ENCODE results near the gene ZNF496. TPM values are rescaled to one million over a fixed set of nuclear protein-coding genes. Genes with fewer than 3 reads are reported as not detected.

Gene ZNF496
- total RNA-seq, 2 donors from 2014 or later: 63.5 to 65.6 TPM

DNA sequence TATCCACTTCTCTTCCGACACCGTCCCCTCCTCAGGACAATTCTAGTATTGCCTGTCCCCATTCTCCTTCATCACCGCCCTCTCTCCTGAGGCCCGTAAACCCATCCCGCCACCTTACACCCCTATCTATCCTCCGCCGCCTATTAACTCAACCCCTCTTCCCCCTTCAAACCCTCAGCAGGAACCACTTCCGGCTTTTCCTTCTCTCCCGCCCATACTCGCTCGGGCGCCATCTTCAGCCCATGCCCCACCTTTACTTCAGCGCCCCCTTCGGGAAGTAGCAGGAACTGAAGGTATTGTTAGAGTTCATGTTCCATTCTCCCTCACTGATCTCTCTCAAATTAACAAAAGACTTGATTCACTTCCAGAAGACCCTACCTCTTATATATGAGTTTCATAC, 44.2 kb downstream of the ZNF496 start:
- H3K4me3 ChIP-seq (ENCODE audit: low read length): no peak overlapping the region
- no peaks in the 10 kb centered on the region for H3K4me1 ChIP-seq (ENCODE audit: control insufficient read depth, insufficient read depth, low read length)
- no peak overlapping the region for H3K4me3 Mint-ChIP-seq
- no peaks in the 10 kb centered on the region for H3K27me3 Mint-ChIP-seq (ENCODE audit: insufficient read depth)
- no peak overlapping the region for H3K27ac ChIP-seq (ENCODE audit: low read depth, low read length)
- TF ChIP-seq, protein P1, sequence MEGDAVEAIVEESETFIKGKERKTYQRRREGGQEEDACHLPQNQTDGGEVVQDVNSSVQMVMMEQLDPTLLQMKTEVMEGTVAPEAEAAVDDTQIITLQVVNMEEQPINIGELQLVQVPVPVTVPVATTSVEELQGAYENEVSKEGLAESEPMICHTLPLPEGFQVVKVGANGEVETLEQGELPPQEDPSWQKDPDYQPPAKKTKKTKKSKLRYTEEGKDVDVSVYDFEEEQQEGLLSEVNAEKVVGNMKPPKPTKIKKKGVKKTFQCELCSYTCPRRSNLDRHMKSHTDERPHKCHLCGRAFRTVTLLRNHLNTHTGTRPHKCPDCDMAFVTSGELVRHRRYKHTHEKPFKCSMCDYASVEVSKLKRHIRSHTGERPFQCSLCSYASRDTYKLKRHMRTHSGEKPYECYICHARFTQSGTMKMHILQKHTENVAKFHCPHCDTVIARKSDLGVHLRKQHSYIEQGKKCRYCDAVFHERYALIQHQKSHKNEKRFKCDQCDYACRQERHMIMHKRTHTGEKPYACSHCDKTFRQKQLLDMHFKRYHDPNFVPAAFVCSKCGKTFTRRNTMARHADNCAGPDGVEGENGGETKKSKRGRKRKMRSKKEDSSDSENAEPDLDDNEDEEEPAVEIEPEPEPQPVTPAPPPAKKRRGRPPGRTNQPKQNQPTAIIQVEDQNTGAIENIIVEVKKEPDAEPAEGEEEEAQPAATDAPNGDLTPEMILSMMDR (conservative IDR thresholded peaks at IDR 0.05): peak; percentile 61
- H3K36me3 ChIP-seq (ENCODE audit: control insufficient read depth, insufficient read depth, low read length): no peaks in the 10 kb centered on the region
- H3K36me3 Mint-ChIP-seq (ENCODE audit: low read depth): peaks cover 26% of the 10 kb centered on the region
- peak; percentile 59 for DNase-seq
- peaks cover 29% of the 10 kb centered on the region for H3K9me3 Mint-ChIP-seq
- H3K9ac ChIP-seq (ENCODE audit: extremely low read depth, low read length, poor library complexity, severe bottlenecking): no peak overlapping the region
- H3K9me3 ChIP-seq (ENCODE audit: control insufficient read depth, low read length): no peaks in the 10 kb centered on the region
- H3K4me1 Mint-ChIP-seq: peaks cover 11% of the 10 kb centered on the region
- 88 to 92% methylated on average over 5 to 14 of the region's 14 CpGs for WGBS, 2 experiments (ENCODE audit: insufficient coverage in 1 of 2, insufficient read length in 1 of 2)
- no peak overlapping the region for H3K27ac Mint-ChIP-seq
- H3K27me3 ChIP-seq (ENCODE audit: control insufficient read depth, insufficient read depth, low read length, poor library complexity, severe bottlenecking): no peaks in the 10 kb centered on the region

DNA sequence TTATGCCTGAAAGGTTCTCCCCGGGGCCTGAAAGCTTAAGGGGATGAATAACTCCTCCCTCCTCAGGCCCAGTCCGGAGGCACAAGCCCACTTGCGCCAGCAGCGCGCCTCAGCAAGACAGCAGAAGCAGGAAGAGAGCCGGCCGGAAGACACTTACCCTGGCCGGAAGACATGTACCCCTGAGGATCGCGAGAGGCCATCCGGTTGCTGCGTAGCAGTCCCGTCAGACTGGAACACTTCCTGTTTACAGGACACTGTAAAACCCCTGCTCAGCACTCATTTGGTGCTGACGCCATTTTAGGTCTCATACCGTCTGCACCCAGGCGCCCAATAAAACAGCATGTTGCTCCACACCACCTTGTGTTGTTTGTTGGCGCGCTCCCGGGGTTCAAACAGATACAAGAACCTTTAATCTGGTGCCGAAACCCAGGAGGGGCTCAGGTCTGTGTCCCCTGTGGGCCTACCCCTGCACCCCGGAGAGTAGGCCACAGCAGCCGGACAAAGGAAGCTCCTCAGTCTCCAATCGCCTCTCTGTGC, 45.5 kb downstream of the ZNF496 start:
- no peak overlapping the region for H3K27ac Mint-ChIP-seq
- H3K4me3 Mint-ChIP-seq: no peak overlapping the region
- peak; percentile 21 for DNase-seq
- H3K4me1 Mint-ChIP-seq: peaks cover 13% of the 10 kb centered on the region
- H3K9me3 Mint-ChIP-seq: peaks cover 29% of the 10 kb centered on the region
- Histone ChIP-seq H3K9ac (ENCODE audit: extremely low read depth, low read length, poor library complexity, severe bottlenecking) (no peak overlapping the region), H3K27me3 (ENCODE audit: control insufficient read depth, insufficient read depth, low read length, poor library complexity, severe bottlenecking) (no peaks in the 10 kb centered on the region), H3K9me3 (ENCODE audit: control insufficient read depth, low read length) (no peaks in the 10 kb centered on the region), H3K36me3 (ENCODE audit: control insufficient read depth, insufficient read depth, low read length) (no peaks in the 10 kb centered on the region), H3K4me1 (ENCODE audit: control insufficient read depth, insufficient read depth, low read length) (peaks cover 4% of the 10 kb centered on the region), H3K4me3 (ENCODE audit: low read length) (no peak overlapping the region), H3K27ac (ENCODE audit: low read depth, low read length) (no peak overlapping the region)
- TF ChIP-seq, protein P1 (conservative IDR thresholded peaks at IDR 0.05): no peak
- H3K27me3 Mint-ChIP-seq (ENCODE audit: insufficient read depth): no peaks in the 10 kb centered on the region
- peaks cover 26% of the 10 kb centered on the region for H3K36me3 Mint-ChIP-seq (ENCODE audit: low read depth)
- 94 to 95% methylated on average over 17 to 23 of the region's 23 CpGs for WGBS, 2 experiments (ENCODE audit: insufficient coverage in 1 of 2, insufficient read length in 1 of 2)

DNA sequence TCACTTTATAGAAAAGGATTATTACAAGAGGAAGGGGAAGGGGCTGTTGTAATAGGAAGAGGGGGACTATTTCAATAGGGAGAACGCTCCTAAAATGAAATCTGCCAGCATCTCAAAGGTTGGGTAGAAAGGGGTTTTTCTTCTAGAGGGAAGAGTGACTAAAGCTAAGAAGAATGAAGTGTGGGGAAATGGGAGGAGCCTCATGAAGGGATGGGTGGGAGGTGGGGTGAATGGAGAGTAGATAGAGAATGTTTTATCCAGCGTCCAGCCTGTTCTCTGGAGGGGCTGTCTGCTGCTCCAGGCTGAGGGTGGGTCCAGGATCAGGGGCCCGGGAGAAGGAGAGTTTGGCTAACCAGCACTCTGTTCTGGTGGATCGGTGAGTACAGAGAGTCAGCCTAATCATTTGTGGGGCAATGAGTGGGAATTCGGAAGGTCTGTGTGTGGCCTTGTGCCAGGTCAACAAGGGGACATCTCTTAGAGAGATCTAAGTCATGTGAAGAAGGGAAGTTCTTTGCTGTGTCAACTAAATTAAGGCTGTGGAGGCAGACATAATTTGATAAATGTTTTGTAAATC, 50.6 kb downstream of the ZNF496 start:
- no peaks in the 10 kb centered on the region for H3K27me3 Mint-ChIP-seq (ENCODE audit: insufficient read depth)
- no peak overlapping the region for H3K27ac ChIP-seq (ENCODE audit: low read depth, low read length)
- DNase-seq: no peak
- H3K4me3 ChIP-seq (ENCODE audit: low read length): peak overlapping the region; percentile 54
- H3K9me3 ChIP-seq (ENCODE audit: control insufficient read depth, low read length): no peaks in the 10 kb centered on the region
- H3K27me3 ChIP-seq (ENCODE audit: control insufficient read depth, insufficient read depth, low read length, poor library complexity, severe bottlenecking): no peaks in the 10 kb centered on the region
- H3K36me3 Mint-ChIP-seq (ENCODE audit: low read depth): peaks cover 7% of the 10 kb centered on the region
- H3K4me1 ChIP-seq (ENCODE audit: control insufficient read depth, insufficient read depth, low read length): peaks cover 4% of the 10 kb centered on the region
- WGBS, 2 experiments (ENCODE audit: insufficient coverage in 1 of 2, insufficient read length in 1 of 2): 78 to 86% methylated on average over 2 to 5 of the region's 5 CpGs
- H3K9me3 Mint-ChIP-seq: peaks cover 8% of the 10 kb centered on the region
- H3K36me3 ChIP-seq (ENCODE audit: control insufficient read depth, insufficient read depth, low read length): no peaks in the 10 kb centered on the region
- TF ChIP-seq, protein P1 (conservative IDR thresholded peaks at IDR 0.05): no peak
- no peak overlapping the region for H3K9ac ChIP-seq (ENCODE audit: extremely low read depth, low read length, poor library complexity, severe bottlenecking)
- peak overlapping the region; percentile 84 for H3K27ac Mint-ChIP-seq
- peak overlapping the region; percentile 2 for H3K4me3 Mint-ChIP-seq
- H3K4me1 Mint-ChIP-seq: peaks cover 17% of the 10 kb centered on the region

All from endodermal cell (in vitro differentiated cells).